Vagina (tissue), 2 donors: Measurements from ENCODE around the gene STK16.

Experiments used
- POLR2A ChIP-seq, 2 donors: fragments of 450-650 bp; IDR thresholded peaks; one replicate each; pipeline ENCODE4 v1.6.1; 2017; ENCODE audit warnings: antibody characterized with exemption in 2 of 2, mild to moderate bottlenecking in 2 of 2, moderate library complexity in 2 of 2
- TF ChIP-seq, protein P1 (sequence below), 3 experiments: fragments of 450-650 bp in 2 of 3; fragments of 200-600 bp in 1 of 3; sonication (generic) in 1 of 3; IDR thresholded peaks; one replicate each; pipeline ENCODE4 v1.5.1; 2017 to 2019; ENCODE audit warnings: antibody characterized with exemption in 3 of 3, mild to moderate bottlenecking in 2 of 3, moderate library complexity in 2 of 3

DNA sequence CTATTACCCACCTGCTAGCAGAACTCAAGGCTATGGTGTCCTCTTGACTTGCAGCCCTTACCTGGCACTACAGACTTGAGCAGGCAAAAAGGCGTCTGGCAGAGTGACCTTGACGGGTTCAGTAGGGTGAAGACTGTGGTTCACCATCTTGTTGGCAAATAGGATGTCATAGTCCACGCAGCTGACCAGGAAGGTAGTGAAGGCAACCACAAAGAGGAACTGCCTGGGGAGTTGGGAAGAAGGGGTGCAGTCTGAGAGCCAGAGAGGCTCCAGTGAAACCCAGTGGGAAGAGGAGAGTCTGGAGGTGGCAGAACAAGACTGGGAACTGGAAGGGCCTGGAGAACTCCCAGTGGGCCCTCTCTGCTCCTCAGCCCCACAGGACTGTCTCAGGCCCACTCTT lies 19.9 kb upstream of the STK16 start:
- TF ChIP-seq, protein P1, sequence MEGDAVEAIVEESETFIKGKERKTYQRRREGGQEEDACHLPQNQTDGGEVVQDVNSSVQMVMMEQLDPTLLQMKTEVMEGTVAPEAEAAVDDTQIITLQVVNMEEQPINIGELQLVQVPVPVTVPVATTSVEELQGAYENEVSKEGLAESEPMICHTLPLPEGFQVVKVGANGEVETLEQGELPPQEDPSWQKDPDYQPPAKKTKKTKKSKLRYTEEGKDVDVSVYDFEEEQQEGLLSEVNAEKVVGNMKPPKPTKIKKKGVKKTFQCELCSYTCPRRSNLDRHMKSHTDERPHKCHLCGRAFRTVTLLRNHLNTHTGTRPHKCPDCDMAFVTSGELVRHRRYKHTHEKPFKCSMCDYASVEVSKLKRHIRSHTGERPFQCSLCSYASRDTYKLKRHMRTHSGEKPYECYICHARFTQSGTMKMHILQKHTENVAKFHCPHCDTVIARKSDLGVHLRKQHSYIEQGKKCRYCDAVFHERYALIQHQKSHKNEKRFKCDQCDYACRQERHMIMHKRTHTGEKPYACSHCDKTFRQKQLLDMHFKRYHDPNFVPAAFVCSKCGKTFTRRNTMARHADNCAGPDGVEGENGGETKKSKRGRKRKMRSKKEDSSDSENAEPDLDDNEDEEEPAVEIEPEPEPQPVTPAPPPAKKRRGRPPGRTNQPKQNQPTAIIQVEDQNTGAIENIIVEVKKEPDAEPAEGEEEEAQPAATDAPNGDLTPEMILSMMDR (IDR thresholded peaks at IDR 0.05), result no peak
- TF ChIP-seq POLR2A (IDR thresholded peaks at IDR 0.05), result no peak
